K562 (cell line): ENCODE data around the gene NVL. TPM values are rescaled to one million over a fixed set of nuclear protein-coding genes. Genes with fewer than 3 reads are reported as not detected.
A peak's percentile ranks its signal among the peaks of the same experiment; 100 is the strongest.

Experiments used
- ARID1B ChIP-seq: fragments of 450-650 bp; IDR thresholded peaks from 2 replicates; pipeline ENCODE4 v1.6.1; 2016; ENCODE audit warnings: antibody characterized with exemption, mild to moderate bottlenecking, inconsistent platforms
- CBFA2T3 ChIP-seq: fragments of 450-650 bp; IDR thresholded peaks from 2 replicates; pipeline ENCODE4 v1.6.1; 2017
- CLOCK ChIP-seq: fragments of 250-450 bp; sonication (Bioruptor Pico); IDR thresholded peaks from 2 replicates; pipeline ENCODE4 v1.4.0; 2020; ENCODE audit warnings: mild to moderate bottlenecking, moderate library complexity, borderline replicate concordance
- CREB3L1 ChIP-seq: fragments of 450-650 bp; IDR thresholded peaks from 2 replicates; pipeline ENCODE4 v1.6.1; 2014; ENCODE audit warnings: low read depth, mild to moderate bottlenecking, moderate library complexity, borderline replicate concordance
- FOXJ3 ChIP-seq: sonication (generic); formaldehyde crosslinking; IDR thresholded peaks from 2 replicates; pipeline ENCODE4 v1.4.0; 2020; ENCODE audit warnings: mild to moderate bottlenecking, missing genetic modification reagents
- FOXK2 ChIP-seq, 2 experiments: fragments of 450-650 bp; IDR thresholded peaks in 1 of 2; conservative IDR thresholded peaks in 1 of 2; 2 replicates each; pipeline ENCODE4 v1.6.1; 2016; ENCODE audit warnings: low read depth in 2 of 2, mild to moderate bottlenecking in 1 of 2
- HDAC8 ChIP-seq: fragments of 450-650 bp; IDR thresholded peaks from 2 replicates; pipeline ENCODE4 v1.6.1; 2016; ENCODE audit warnings: mild to moderate bottlenecking, missing genetic modification characterization, moderate library complexity, missing compliant biosample characterization
- MBD2 ChIP-seq: sonication (generic); IDR thresholded peaks from 2 replicates; pipeline ENCODE4 v1.6.1; 2016; ENCODE audit warnings: low read depth, borderline replicate concordance
- MYNN ChIP-seq, 2 experiments: sonication (generic); formaldehyde crosslinking in 1 of 2; IDR thresholded peaks; 2 replicates each; pipeline versions ENCODE4 v1.5.0 to v1.6.1; 2016 to 2020; ENCODE audit warnings: antibody characterized with exemption in 1 of 2, missing genetic modification reagents in 1 of 2
- NBN ChIP-seq: fragments of 450-650 bp; IDR thresholded peaks from 2 replicates; pipeline ENCODE4 v1.6.1; 2016; ENCODE audit warnings: low read depth, mild to moderate bottlenecking
- POLR2A ChIP-seq: fragments of 450-650 bp; conservative IDR thresholded peaks from 2 replicates; pipeline ENCODE4 v1.6.1; 2016
- POU5F1 ChIP-seq: fragments of 150-350 bp; IDR thresholded peaks from 2 replicates; pipeline ENCODE4 v1.6.1; 2014; ENCODE audit warnings: borderline replicate concordance, low read length, low read depth, mild to moderate bottlenecking; ENCODE audit not compliant: partially characterized antibody
- RBM17 ChIP-seq: fragments of 200-400 bp; formaldehyde crosslinking; IDR thresholded peaks from 2 replicates; pipeline ENCODE4 v1.6.1; 2017; ENCODE audit warnings: low read depth, mild to moderate bottlenecking, low read length, borderline replicate concordance
- SIN3B ChIP-seq: fragments of 450-650 bp; IDR thresholded peaks from 2 replicates; pipeline ENCODE4 v1.6.1; 2017; ENCODE audit warnings: low read depth, mild to moderate bottlenecking, moderate library complexity
- SMAD3 ChIP-seq: fragments of 450-650 bp; formaldehyde crosslinking; conservative IDR thresholded peaks from 2 replicates; pipeline ENCODE4 v1.4.0; 2020; ENCODE audit warnings: mild to moderate bottlenecking
- ZBTB49 ChIP-seq: sonication (generic); formaldehyde crosslinking; IDR thresholded peaks from 2 replicates; pipeline ENCODE4 v1.8.0; 2022; ENCODE audit warnings: missing genetic modification reagents, mild to moderate bottlenecking, borderline replicate concordance
- ZNF121 ChIP-seq: sonication (generic); formaldehyde crosslinking; conservative IDR thresholded peaks from 2 replicates; pipeline ENCODE4 v1.8.0; 2022; ENCODE audit warnings: missing genetic modification reagents
- ZNF165 ChIP-seq: fragments of 250-450 bp; sonication (Bioruptor Pico); IDR thresholded peaks from 2 replicates; pipeline ENCODE4 v1.4.0; 2020; ENCODE audit warnings: borderline replicate concordance
- ZNF561 ChIP-seq: fragments of 450-650 bp; formaldehyde crosslinking; conservative IDR thresholded peaks from 2 replicates; pipeline ENCODE4 v1.4.0; 2020; ENCODE audit warnings: mild to moderate bottlenecking, moderate library complexity
- ZNF639 ChIP-seq, 2 experiments: fragments of 200-800 bp in 1 of 2; sonication (Bioruptor generic) in 1 of 2; sonication (generic) in 1 of 2; formaldehyde crosslinking in 1 of 2; IDR thresholded peaks in 1 of 2; conservative IDR thresholded peaks in 1 of 2; 2 replicates each; pipeline versions ENCODE4 v1.5.0 to v1.6.1; 2016 to 2020; ENCODE audit warnings: missing compliant biosample characterization in 1 of 2, missing genetic modification characterization in 1 of 2, missing genetic modification reagents in 1 of 2
- polyA plus RNA-seq, 8 experiments: library from polyadenylated mRNA; depleted of rRNA in 4 of 8; stranded (reverse) in 5 of 8; unstranded in 3 of 8; fragments of >200 nt; fragmentation: Nextera tagmentation in 2 of 8; fragmentation: Illumina TruSeq in 1 of 8; extraction: Ambion mirVana in 2 of 8; extraction: Trizol in 1 of 8; gene quantifications; 2 replicates each; pipeline versions ENCODE4 v1.2.1 to v1.2.3, GENCODE V29; 2011 to 2014; ENCODE audit warnings: inconsistent platforms in 1 of 8, missing spikeins in 1 of 8
- total RNA-seq, 7 experiments: library from RNA; depleted of rRNA in 6 of 7; stranded (reverse); fragments of >200 nt in 6 of 7; fragmentation: Illumina TruSeq in 2 of 7; extraction: Trizol in 2 of 7; gene quantifications; 2 replicates each; pipeline versions ENCODE4 v1.2.1 to v1.2.3, GENCODE V29; 2011 to 2021; ENCODE audit warnings: low replicate concordance in 1 of 7

The NVL gene
- total and polyA plus RNA-seq, 9 of the 15 experiments (the other 6 are each of a cell fraction or from before 2014, with no cell fraction given), result 32.5 to 86.6 (median 62.9) TPM

GRCh38 chr1:224262373-224263054 lies 67.5 kb downstream of the NVL start (continued):
- TF ChIP-seq CLOCK (CRISPR knock-in tag) (no peak), ZNF561 (no peak), SIN3B (no peak), FOXK2 (conservative IDR thresholded peaks at IDR 0.05 in 1 of 2, IDR thresholded peaks at IDR 0.05 in 1 of 2; ENCODE audit: low read depth in 2 of 2) (peak; percentile 51 to 58; a peak in 1 of 4 replicates), MYNN (IDR thresholded peaks at IDR 0.05) (no peak), MYNN (CRISPR knock-in tag; IDR thresholded peaks at IDR 0.05) (no peak), CBFA2T3 (peak; percentile 71), FOXJ3 (CRISPR knock-in tag) (no peak), ZNF165 (no peak), RBM17 (no peak), HDAC8 (tag) (no peak), ZBTB49 (CRISPR knock-in tag) (no peak), ZNF639 (CRISPR knock-in tag; conservative IDR thresholded peaks at IDR 0.05 in 1 of 2, IDR thresholded peaks at IDR 0.05 in 1 of 2) (no peak), ARID1B (peak; percentile 83), NBN (peak; percentile 71), POLR2A (no peak), SMAD3 (no peak), ZNF121 (CRISPR knock-in tag) (no peak), MBD2 (no peak), POU5F1 (no peak), CREB3L1 (peak; percentile 39; the same call in 1 of the 2 replicates)
